Astrocyte (in vitro differentiated cells and primary cell): ENCODE data around the gene SCCPDH. TPM values are rescaled to one million over a fixed set of nuclear protein-coding genes. Genes with fewer than 3 reads are reported as not detected.

Experiments used
- DNase-seq: peaks from one replicate; pipeline ENCODE4 v3.0.0-alpha.2; 2010; ENCODE audit warnings: low read depth
- FAIRE-seq: peaks from 2 replicates; lab custom pipeline; 2011; peaks lifted over from hg19 to GRCh38; lab: Jason Lieb, UNC
- H2AFZ ChIP-seq: 2 replicates; pipeline ENCODE4 v1.6.0; 2012; ENCODE audit warnings: low read depth, low read length, inconsistent platforms
- H3K27ac ChIP-seq: 2 replicates; pipeline ENCODE4 v1.5.1; 2011; ENCODE audit warnings: low read depth, low read length, inconsistent platforms
- H3K27me3 ChIP-seq: 2 replicates; pipeline ENCODE4 v1.6.0; 2011; ENCODE audit warnings: low read length, inconsistent platforms; ENCODE audit not compliant: insufficient read depth
- H3K36me3 ChIP-seq: 2 replicates; pipeline ENCODE4 v1.5.1; 2011; ENCODE audit warnings: low read length, inconsistent platforms; ENCODE audit not compliant: insufficient read depth
- H3K4me1 ChIP-seq: 2 replicates; pipeline ENCODE4 v1.5.1; 2011; ENCODE audit warnings: low read length, inconsistent platforms; ENCODE audit not compliant: insufficient read depth
- H3K4me2 ChIP-seq: 2 replicates; pipeline ENCODE4 v1.6.0; 2012; ENCODE audit warnings: low read length, inconsistent platforms
- H3K4me3 ChIP-seq: 2 replicates; pipeline ENCODE4 v1.5.1; 2011; ENCODE audit warnings: low read depth, mild to moderate bottlenecking, low read length, inconsistent platforms; ENCODE audit not compliant: insufficient read depth
- H3K79me2 ChIP-seq: 2 replicates; pipeline ENCODE4 v1.6.0; 2012; ENCODE audit warnings: mild to moderate bottlenecking, low read length, inconsistent platforms; ENCODE audit not compliant: insufficient read depth
- H3K9ac ChIP-seq: 2 replicates; pipeline ENCODE4 v1.6.0; 2012; ENCODE audit warnings: mild to moderate bottlenecking, low read length, inconsistent platforms
- H3K9me3 ChIP-seq: 2 replicates; pipeline ENCODE4 v1.5.1; 2012; ENCODE audit warnings: low read depth, mild to moderate bottlenecking, low read length, inconsistent platforms; ENCODE audit not compliant: insufficient read depth
- H4K20me1 ChIP-seq: 2 replicates; pipeline ENCODE4 v1.6.0; 2012; ENCODE audit warnings: low read length, inconsistent platforms; ENCODE audit not compliant: insufficient read depth
- H3K27ac Mint-ChIP-seq: one replicate; pipeline ENCODE4 v1.8.0; 2021; ENCODE audit warnings: mild to moderate bottlenecking, mixed read lengths; ENCODE audit not compliant: unreplicated experiment
- H3K27me3 Mint-ChIP-seq: one replicate; pipeline ENCODE4 v1.8.0; 2021; ENCODE audit warnings: low read depth, mixed read lengths; ENCODE audit not compliant: unreplicated experiment
- H3K36me3 Mint-ChIP-seq: one replicate; pipeline ENCODE4 v1.8.0; 2021; ENCODE audit warnings: low read depth, mixed read lengths; ENCODE audit not compliant: unreplicated experiment
- H3K4me1 Mint-ChIP-seq: one replicate; pipeline ENCODE4 v1.8.0; 2021; ENCODE audit warnings: low read depth, mixed read lengths; ENCODE audit not compliant: unreplicated experiment
- H3K4me3 Mint-ChIP-seq: one replicate; pipeline ENCODE4 v1.8.0; 2021; ENCODE audit warnings: mild to moderate bottlenecking, moderate library complexity, mixed read lengths; ENCODE audit not compliant: unreplicated experiment
- H3K9me3 Mint-ChIP-seq: one replicate; pipeline ENCODE4 v1.8.0; 2021; ENCODE audit warnings: mild to moderate bottlenecking, mixed read lengths; ENCODE audit not compliant: unreplicated experiment
- EZH2 ChIP-seq: IDR thresholded peaks from 2 replicates; pipeline ENCODE4 v1.6.1; 2012; ENCODE audit warnings: mild to moderate bottlenecking, low read length, inconsistent platforms; ENCODE audit not compliant: insufficient read depth
- total RNA-seq: library from RNA; stranded (reverse); gene quantifications from 2 replicates; pipeline ENCODE4 v1.2.1, GENCODE V29; 2021
- TF ChIP-seq, protein P1 (sequence below): IDR thresholded peaks from 2 replicates; pipeline ENCODE4 v1.5.1; 2011; ENCODE audit warnings: low read depth, mild to moderate bottlenecking, inconsistent platforms, low read length, moderate library complexity; ENCODE audit not compliant: insufficient read depth

Gene SCCPDH
- total RNA-seq, 1 donor from 2014 or later: 25.0 TPM

DNA sequence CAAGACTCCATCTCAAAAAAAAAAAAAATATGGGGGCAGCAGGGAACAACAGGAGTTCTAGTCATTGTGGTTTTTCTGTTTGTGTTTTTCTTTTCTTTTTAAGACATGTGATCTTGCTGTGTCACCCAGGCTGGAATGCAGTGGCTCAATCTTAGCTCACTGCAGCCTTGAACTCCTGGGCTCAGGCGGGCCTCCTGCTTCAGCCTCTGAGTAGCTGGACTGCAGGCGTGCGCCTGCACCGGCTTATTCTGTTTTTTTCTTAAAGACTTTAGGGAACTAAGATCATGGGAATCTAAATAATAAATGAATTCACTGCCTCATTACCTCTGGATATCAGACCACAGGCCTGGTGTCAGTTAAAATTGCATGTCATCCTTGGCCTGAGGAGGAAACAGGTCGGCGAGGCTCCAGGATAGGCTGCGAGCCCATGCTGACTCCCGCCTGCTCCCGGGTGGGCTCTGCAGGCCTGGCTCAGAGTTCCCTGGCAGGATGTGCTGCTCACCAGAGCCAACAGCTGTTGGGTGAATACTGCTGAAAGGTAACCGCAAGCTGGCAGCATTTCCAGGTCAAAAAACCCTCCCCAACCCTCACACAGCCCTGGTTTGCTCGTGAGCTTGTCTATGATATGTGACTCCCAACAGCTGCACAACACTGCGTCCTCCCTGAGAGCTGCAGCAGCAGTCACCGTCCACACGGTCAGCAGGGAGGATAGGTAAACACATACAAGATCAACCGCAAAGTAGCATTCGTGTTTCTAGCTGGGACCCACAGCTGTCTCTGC, 58.1 kb downstream of the SCCPDH start:
- peak; percentile 79 for DNase-seq
- no peaks in the 10 kb centered on the region for H4K20me1 ChIP-seq

DNA sequence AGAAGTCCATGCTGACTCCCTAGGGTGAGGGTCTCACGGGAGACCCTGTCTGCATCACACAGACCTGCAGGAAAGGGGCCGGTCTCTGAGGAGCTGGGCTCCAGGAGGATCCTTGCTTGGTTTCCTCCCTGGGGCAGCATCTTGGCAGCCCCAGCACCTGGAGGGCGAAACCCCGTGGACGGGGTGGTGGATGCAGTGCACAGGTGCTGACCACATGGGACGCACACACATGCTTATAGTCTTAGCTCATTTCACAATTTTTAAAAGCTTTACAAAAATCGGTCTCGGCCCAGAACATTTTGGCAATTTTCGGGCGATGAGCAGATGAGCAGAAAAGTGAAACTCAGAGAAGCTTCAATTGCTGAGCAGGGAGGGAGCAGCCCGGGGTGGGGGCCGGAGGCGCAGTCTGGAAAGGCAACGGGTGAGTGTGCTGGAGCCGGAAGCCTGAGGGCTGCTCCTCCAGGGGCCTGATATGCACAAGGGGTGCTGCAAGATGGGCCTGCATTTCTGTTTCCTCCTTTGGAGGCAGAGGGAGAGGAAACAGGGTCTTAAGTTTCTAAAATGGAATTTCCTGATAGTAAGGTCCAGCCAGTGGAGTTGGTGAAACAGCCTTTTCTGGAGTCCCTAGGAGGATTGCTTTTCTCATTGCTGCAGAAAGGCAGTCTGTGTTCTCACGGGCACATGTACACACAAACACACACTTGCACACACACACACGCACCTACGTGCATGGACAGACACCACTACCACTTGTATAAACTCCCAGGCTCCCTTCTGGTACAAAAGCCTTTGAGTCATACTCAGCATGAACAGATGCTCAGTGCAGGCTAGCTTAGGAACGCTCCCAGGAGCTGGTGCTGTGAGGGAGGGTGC, 60.6 kb downstream of the SCCPDH start:
- Histone ChIP-seq H3K9ac (no peak overlapping the region), H3K79me2 (no peaks in the 10 kb centered on the region), H3K4me1 (peaks cover 4% of the 10 kb centered on the region), H3K4me2 (peak overlapping the region; percentile 6), H3K27ac (no peak overlapping the region), H4K20me1 (no peaks in the 10 kb centered on the region), H3K36me3 (peaks cover 6% of the 10 kb centered on the region), H3K27me3 (no peaks in the 10 kb centered on the region), H3K9me3 (no peaks in the 10 kb centered on the region), H2AFZ (no peak overlapping the region), H3K4me3 (no peak overlapping the region)
- FAIRE-seq (no peak), DNase-seq (peak; percentile 6)
- peaks cover 10% of the 10 kb centered on the region for H3K27me3 Mint-ChIP-seq
- peaks cover 5% of the 10 kb centered on the region for H3K4me1 Mint-ChIP-seq
- no peak for TF ChIP-seq EZH2
- TF ChIP-seq, protein P1, sequence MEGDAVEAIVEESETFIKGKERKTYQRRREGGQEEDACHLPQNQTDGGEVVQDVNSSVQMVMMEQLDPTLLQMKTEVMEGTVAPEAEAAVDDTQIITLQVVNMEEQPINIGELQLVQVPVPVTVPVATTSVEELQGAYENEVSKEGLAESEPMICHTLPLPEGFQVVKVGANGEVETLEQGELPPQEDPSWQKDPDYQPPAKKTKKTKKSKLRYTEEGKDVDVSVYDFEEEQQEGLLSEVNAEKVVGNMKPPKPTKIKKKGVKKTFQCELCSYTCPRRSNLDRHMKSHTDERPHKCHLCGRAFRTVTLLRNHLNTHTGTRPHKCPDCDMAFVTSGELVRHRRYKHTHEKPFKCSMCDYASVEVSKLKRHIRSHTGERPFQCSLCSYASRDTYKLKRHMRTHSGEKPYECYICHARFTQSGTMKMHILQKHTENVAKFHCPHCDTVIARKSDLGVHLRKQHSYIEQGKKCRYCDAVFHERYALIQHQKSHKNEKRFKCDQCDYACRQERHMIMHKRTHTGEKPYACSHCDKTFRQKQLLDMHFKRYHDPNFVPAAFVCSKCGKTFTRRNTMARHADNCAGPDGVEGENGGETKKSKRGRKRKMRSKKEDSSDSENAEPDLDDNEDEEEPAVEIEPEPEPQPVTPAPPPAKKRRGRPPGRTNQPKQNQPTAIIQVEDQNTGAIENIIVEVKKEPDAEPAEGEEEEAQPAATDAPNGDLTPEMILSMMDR: no peak
- H3K27ac Mint-ChIP-seq: no peak overlapping the region
- no peak overlapping the region for H3K4me3 Mint-ChIP-seq
- no peaks in the 10 kb centered on the region for H3K9me3 Mint-ChIP-seq
- H3K36me3 Mint-ChIP-seq: peaks cover 30% of the 10 kb centered on the region

More for the DNA sequence above, 58.1 kb downstream of the SCCPDH start:
- Mint-ChIP-seq H3K4me1 (peaks cover 5% of the 10 kb centered on the region), H3K4me3 (no peak overlapping the region), H3K36me3 (peaks cover 33% of the 10 kb centered on the region), H3K9me3 (no peaks in the 10 kb centered on the region), H3K27ac (peak overlapping the region; percentile 41), H3K27me3 (no peaks in the 10 kb centered on the region)
- peaks cover 4% of the 10 kb centered on the region for H3K4me1 ChIP-seq
- H3K36me3 ChIP-seq: peaks cover 6% of the 10 kb centered on the region
- H3K9ac ChIP-seq: no peak overlapping the region
- TF ChIP-seq, protein P1: no peak
- TF ChIP-seq EZH2: no peak
- H3K4me2 ChIP-seq: peak overlapping the region; percentile 0
- H2AFZ ChIP-seq: no peak overlapping the region
- no peaks in the 10 kb centered on the region for H3K9me3 ChIP-seq
- H3K79me2 ChIP-seq: no peaks in the 10 kb centered on the region
- H3K27ac ChIP-seq: no peak overlapping the region
- FAIRE-seq: no peak
- H3K27me3 ChIP-seq: no peaks in the 10 kb centered on the region
- no peak overlapping the region for H3K4me3 ChIP-seq
